Hepatic stellate cell (primary cell): ENCODE measurements around the gene ZBTB47.

Source experiments
- DNase-seq: peaks from one replicate; pipeline ENCODE4 v3.0.0; 2011; ENCODE audit warnings: low spot score

The ZBTB47 gene

DNA sequence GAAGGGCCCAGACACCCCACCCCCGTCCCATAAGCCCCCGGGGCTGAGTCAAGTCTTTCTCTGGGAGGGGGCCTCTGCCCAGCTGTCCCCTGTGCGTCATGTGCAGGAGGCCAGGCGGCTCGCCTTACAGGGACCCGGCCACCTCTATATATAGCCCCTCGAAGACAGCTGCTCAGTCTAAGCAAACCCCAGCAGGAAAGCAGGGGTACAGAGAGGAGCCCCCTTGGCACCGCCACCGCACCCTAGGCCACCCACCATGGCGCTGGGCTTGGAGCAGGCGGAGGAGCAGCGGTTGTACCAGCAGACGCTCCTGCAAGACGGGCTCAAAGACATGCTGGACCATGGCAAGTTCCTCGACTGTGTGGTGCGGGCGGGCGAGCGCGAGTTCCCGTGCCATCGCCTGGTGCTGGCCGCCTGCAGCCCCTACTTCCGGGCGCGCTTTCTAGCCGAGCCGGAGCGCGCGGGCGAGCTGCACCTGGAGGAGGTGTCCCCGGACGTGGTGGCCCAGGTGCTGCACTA lies 31.9 kb downstream of the ZBTB47 start, which contains the start of gene KLHL40:
Gene KLHL40 (plus strand): TSS at position 175 of the 519 bp plus-strand sequence. CDS start 82 bp downstream, at position 257.
- no peak for DNase-seq

DNA sequence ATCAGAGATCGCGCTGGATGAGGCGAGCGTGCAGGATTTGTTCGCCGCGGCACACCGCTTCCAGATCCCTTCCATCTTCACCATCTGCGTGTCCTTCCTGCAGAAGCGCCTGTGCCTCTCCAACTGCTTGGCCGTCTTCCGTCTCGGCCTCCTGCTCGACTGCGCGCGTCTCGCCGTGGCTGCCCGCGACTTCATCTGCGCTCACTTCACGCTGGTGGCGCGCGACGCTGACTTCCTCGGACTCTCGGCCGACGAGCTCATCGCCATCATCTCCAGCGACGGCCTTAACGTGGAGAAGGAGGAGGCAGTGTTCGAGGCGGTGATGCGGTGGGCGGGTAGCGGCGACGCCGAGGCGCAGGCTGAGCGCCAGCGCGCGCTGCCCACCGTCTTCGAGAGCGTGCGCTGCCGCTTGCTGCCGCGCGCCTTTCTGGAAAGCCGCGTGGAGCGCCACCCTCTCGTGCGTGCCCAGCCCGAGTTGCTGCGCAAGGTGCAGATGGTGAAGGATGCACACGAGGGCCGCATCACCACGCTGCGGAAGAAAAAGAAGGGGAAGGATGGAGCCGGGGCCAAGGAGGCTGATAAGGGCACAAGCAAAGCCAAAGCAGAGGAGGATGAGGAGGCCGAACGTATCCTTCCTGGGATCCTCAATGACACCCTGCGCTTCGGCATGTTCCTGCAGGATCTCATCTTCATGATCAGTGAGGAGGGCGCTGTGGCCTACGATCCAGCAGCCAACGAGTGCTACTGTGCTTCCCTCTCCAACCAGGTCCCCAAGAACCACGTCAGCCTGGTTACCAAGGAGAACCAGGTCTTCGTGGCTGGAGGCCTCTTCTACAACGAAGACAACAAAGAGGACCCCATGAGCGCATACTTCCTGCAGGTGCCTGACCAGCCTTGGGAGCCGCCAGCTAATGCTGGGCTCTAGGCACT lies 32.7 kb downstream of the ZBTB47 start:
- no peak for DNase-seq

DNA sequence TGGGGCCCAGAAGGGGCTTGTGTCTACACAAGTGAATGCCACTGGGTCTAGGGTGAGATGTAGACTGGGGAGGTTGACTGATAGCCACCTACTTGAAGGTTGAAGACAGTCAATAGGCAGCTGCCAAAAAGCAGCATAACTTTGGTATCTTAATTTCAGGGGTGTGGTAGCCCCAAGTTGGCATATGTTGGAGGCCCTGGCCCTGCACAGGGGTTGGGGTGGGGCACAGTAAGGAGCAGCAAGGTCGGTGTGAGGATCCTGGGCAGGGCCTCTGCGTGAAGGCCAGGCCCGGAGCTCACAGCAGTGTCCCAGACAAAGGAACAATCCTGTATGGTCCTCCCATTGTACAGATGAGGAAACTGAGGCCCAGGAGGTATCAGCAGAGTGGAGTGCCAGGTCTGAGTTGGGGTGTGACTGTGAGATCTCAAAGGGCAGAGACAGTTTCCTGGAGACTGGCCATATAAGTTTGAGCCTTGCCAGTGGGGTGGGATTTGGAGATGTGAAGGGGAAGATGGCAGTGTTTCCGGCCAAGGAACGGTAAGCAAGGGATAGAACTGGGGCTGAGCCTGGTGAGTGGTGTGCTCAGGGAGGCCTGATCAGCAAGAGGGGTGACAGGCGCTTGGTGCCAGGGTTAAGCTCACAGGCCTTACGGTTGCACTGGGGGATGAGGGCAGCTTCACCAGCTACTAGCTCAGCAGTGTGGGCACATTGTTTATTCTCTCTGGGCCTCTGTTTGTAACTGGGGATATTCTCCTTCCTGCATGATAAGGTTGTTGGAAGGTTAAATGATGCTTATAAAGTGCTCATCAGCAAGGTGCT lies 33.5 kb downstream of the ZBTB47 start:
- DNase-seq = no peak

DNA sequence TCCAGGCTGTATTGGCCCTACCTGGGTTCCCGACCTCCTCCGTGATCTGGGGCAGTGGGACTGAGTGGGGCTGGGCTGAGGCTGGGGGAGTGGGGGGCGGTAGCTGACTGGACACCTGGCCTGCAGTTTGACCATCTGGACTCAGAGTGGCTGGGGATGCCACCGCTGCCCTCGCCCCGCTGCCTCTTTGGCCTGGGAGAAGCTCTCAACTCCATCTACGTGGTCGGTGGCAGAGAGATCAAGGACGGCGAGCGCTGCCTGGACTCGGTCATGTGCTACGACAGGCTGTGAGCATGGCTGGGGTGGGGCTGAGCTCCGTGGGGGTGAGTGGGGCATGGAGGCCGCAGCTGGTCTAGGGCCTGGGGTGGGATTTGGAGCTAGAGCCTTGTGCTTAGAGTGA lies 34.5 kb downstream of the ZBTB47 start:
- DNase-seq = no peak

DNA sequence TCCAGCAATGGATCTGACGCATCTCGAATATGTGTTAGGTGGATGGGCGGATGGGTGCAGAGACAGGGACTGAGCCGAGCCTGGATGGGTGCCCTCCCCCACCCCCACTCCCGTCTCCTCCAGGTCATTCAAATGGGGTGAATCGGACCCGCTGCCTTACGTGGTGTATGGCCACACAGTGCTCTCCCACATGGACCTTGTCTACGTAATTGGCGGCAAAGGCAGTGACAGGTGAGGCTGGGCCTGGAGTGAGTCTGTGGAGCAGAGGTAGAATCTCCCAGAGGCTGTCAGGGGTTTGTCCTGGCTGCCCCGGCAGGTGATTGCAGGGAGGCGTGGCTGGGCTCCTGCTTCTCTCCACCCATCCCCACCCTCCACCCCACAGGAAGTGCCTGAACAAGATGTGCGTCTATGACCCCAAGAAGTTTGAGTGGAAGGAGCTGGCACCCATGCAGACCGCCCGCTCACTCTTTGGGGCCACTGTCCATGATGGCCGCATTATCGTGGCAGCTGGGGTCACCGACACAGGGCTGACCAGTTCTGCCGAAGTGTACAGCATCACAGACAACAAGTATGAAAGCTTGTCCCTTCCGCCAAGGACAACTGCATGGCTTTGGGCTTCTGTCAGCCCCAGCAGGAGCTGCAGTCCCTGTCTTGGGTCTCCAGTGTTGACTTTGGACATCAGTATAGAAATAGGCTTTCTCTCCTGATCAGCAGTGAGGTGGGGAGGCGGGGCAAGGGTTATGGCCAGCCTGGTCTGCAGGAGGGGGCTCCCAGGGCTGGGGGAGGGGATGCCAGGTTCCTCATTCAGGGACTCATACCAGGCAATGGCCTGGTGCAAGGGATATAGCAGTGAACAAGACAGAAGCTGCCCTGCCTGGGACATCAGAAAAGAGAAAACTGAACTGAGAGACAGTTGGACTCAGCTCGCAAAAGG lies 35.3 kb downstream of the ZBTB47 start:
- no peak for DNase-seq

DNA sequence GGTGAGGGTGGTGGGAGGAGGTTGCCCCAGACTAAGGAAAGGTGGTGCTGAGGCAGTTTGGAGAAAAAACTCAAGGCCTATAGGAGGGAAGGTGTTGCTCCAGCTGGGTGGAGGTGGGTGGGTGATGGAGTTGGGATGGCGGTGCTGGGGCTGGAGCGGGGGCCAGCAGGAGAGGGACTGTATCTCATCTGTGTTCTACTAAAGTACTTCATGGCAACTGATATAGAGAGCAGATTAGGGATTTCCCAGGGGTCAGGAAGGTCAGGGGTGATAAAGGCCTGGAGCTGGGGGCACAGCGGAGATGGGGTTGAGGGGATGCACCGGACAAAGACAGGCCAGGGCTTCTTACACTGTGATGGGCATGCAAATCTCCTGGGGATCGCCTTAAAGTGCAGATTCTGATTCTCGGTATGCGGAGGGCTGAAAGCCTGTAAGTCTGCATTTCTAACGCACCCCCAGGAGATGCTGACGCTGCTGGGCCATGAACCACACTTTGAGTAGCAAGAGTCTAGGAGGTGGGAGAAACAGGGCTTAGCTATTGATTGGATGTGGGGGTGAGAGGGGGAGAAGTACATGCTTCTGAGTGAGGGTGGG lies 36.0 kb downstream of the ZBTB47 start:
- DNase-seq = no peak

DNA sequence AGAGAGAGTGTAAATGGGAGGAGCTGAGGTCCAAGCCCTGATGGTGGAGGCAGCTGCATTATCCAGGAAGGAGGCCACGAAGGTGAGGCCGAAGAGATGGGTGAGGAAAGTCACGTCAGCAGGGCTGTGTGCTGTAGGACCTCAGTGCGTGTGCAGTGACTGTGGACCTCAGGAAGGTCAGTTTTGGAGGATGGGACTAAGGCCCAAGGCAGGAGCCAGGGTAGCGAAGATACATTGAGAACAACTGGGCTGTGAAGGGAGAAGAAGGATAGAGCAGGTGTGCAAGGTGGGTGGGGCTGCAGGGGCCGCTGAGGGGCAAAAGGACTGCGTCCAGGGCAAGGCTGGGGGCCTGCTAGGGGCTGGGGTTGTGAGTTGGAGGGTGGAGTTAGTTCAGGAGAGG lies 36.7 kb downstream of the ZBTB47 start:
- DNase-seq = no peak

DNA sequence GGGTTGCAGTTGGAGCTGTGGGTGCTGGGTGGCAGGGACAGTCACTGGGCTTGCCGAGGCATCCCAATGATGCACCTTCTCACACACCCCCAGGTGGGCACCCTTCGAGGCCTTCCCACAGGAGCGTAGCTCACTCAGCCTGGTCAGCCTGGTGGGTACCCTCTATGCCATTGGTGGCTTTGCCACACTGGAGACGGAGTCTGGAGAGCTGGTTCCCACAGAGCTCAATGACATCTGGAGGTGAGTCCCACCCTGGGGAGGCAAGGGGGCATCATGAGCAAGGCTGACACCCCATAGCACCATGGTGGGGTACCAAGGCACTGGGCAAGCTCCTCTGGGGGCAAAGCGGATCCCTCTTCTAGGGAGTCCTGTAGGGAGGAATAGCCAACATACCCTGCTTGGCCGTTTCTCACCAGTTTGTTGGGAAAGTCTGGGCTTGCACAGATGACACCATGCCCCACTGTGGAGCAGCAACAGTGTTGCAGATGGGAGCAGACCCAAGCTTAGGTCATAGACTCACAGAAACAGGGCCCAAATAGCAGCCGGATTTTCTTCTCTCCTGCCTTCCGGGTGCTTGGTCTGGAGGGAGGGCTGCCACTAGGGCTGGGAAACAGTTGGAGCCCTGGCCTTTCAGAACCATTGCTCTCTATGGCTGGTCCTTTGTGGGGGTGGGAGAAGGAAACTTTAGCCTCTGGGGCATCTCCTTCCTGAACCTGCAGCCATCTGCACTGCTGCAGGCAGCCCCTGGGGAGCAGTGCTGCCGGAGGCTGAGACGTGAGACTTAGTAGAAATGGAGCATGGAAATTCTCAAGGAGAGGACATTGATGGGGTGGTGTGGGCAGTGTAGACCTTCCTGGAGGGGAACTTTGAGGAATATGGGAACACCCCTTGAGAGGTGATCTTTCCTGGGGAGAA lies 37.5 kb downstream of the ZBTB47 start:
- no peak for DNase-seq

DNA sequence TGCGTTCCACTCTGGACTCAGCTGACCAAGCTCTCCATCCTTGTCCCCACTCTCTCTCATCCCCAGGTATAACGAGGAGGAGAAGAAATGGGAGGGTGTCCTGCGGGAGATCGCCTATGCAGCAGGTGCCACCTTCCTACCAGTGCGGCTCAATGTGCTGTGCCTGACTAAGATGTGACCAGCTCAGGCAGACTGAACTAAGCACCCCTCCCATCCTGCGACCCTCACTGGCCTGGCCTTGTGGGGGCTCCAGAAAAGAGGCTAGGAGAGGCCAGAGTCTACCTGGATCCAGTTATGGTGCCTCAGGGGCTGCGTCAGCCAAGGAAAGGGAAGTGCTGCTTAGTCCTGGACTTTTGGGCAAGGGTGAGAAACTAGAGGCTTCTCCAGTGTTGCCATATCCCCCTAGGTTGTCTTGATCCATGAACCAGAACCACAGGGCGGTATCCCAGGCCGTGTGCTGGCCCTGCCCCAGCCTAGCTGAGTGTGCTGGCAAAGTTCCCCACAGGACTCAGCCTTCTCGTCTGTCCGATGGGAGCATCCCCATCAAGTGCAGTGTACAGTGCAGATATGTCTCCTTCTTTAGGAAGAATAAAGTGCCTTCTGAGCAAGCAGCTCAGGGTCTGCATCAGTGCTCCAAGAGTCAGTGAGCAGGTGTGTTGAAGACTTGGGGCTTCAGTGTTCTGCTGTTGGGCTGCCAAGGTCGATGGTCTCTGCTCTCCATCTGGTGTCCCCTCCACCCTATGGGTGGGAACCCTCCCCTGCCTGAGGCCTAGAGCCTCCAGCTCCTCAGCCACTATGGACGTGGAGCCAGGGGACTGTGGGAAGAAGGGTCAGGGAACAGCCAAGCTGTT lies 38.5 kb downstream of the ZBTB47 start:
- no peak for DNase-seq

DNA sequence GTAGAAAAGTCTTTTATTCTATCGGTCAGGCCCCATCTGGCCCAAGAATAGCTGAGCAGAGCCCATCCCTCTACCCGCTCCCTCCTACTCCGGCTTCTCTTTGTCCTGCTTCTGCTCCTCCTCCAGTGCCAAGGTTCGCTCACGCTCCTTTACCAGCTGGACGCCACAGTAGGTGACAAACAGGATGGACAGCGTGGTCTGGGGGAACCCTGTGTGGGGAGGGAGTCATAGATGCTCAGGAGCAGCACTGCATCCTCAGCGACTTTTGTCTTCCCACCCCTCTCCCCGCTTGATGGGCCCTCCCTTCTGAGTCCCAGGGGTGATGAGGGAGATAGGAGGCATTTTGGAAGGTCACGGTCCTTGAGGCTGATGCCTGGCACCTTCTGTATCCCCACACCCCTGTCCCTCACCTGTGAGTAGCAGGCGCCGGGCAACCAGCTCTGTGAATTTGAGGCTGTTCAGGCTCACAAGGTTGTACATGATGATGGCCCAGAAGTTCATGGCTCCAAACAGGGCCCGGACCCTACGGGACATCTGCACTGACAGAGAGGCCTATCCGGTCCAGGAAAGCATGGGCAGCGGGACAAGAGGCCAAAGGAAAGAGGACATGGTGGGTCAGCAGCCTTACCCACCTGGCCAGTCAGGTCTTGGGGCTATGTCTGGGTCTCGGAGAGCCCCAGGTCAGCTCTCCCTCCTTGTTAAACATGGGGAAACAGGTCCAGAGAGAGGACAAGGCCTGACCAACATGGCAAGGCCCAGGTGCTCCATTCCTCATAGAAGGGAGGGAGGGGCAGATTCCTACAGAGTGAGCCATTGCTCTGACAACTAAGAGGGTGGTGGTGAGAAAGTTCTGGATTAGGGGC lies 39.4 kb downstream of the ZBTB47 start:
- DNase-seq = no peak

DNA sequence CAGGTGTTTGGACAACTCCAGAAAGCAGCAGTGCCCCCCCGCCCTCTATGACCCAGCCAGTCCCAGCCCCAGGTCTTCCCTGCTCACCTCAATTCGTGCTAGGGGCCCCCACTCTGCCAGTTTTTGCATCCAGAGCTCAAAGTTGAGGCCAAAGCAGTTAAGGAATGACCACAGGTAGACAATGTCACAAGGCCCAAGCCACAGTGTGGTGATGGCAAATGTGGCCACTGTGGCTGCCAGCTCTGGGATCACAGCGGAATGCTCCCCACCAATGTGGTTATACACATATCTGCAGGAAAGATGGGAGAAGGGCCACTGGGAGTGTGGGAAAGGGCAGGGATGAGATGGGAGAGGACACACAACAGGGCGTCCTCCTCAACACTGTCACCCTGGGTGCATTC lies 40.0 kb downstream of the ZBTB47 start:
- no peak for DNase-seq

DNA sequence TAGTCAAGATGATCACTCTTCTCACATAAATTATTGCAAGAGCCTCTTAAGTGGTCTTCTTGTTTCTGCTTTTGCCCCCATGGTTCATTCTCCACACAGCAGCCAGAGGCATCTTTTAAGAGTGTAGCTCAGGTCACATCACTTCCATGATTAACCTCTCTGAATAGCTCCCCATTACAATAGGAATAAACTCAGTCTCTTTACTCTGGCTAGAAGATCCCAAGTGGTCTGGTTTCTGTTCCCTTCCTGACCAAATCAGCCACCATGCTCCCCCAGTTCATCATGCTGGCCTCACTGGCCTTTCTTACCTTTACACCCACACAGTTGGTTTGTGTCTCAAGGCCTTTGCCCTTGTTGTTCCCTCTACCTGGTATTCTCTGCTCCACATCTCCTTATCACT lies 40.9 kb downstream of the ZBTB47 start:
- no peak for DNase-seq

DNA sequence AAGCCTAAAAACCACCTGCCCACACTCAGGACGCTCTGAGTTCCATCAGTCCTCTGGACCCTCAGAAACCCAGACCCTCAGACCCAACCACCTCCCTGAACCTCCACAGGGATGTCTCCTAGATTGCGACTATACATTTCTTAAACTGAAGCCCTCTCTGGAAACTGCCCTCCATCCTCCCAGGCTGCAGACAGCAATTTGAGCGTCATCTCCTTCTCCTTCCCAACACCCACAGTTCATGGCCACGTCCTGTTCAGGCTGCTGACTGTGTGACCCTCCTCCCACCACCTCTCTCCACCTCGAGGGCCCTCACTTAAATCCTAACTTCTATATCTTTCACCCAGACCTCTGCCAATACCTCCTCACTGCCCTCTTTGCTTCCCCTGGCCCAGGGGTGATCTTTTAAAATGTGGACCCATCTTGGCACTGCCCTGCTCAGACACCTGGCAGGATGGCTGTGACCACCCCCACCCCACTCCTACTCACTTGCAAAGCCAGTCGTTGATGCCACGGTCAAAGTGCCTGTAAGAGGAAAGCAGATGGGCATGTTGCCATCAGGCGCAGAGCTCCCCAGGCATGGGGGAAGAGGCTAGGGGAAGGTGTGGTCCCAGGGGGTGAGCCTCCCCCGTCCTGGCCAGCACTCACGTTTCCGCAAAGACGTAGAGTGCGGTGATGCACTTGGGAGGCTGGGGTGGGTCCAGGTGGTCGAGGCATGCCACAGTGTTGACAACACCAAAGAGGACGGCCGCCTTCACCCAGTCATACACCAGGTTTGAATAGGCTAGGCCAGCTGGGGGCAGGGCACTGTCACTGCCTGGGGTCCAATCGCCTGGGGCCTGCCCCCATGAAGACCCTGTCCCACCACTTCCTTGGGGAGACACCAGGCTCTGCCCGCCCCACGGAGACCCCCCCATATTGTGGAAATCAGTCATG lies 43.1 kb downstream of the ZBTB47 start:
- DNase-seq = no peak

DNA sequence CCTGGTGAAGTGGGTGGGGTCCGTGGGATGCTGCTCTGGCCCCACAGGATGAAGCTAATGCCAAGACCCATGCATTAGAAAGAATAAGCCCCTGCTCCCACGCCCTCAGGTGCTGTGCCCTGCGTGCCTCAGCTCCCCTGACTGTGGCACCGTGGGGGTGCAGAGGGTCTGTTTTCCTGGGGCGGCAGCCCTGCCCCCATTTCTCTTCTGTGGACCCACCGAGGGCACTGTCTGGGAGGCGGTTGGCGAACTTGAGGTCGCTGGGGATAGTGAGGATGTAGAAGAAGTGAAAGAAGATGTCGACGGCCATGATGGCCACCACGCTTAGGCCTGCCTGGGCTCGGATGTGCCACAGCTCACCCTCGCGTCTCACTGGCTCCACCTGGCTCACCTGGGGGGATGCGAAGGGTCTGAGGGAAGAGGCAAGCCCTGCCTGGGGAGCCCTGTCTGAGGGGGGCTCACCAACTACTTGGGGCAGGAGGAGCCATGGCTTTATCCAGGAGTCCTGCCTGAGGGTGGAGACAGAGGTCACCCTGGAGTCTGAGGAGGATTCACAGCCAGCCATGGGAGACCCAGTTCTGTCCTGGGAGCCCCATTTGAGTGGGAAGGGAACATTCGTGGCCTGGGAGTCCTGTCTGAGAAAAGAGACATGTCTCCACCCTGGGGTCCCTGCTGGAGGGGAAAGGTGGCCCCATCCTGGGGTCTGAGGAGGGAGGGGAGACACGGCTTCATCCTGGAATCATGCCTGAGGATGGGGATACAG lies 44.0 kb downstream of the ZBTB47 start:
- DNase-seq = no peak

DNA sequence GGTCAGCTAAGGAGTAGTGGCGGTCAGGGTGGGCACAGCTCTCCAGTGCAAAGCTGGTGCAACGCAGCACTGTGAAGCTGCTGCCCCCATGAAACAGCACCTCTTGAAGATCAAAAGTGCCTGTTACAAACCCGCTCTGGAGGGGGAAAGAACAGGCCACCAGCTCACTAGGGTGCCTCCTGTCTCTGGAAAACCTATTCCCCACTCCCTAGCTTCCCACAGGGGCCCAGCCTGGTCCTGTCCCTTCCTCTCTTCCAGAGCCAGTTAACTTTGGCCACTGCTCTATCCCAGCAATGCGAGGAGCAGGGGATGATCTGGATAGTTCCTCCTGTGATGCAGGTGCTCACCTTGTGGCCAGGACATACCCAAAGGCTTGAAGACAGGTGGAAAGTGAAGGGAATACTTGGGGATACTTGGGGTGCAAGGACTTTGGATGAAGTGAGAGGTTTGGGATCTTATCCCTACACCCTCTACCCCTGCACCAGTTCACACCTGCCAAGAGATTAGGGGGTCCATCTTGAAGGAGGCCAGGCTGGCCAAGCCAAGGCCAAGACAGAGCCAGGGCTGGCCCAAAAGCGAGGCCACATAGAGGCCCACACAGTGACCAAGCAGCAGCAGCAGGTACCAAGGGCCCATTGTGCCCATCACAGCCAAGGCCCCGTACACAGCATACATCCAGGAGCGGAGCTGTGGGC lies 44.9 kb downstream of the ZBTB47 start:
- DNase-seq = no peak

DNA sequence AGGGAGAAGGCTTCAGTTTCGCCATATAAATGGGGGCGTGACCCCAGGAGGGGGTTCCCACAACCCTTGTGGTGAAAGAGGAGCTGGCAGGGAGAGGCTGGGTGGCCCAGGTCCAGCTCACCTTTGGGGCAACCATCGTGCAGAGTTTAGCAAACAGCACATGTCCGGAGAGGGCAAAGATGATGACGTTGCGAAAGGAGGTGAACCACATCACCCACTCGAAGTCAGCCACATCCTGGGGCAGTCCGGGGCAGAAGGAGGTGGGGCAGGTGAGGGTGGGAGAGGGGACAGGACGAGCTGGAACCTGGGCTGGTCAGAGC lies 45.4 kb downstream of the ZBTB47 start:
- no peak for DNase-seq
